GM21723 (cell line): ENCODE measurements around the gene RABL6.
"Not testable (repeated sequence)": the region's sequence is repeated elsewhere in the genome, so short reads cannot be mapped to it uniquely, and the experiment has no call there.

Experiments used
- ATAC-seq: cut with Tn5 transposase; IDR thresholded peaks from one replicate; pipeline ENCODE4 v1.9.1; 2021; ENCODE audit warnings: mild to moderate bottlenecking, moderate library complexity; ENCODE audit not compliant: unreplicated experiment

Gene RABL6

GRCh38 chr9:136793086-136793946, 14.4 kb upstream of the RABL6 start:
- no peak for ATAC-seq

DNA sequence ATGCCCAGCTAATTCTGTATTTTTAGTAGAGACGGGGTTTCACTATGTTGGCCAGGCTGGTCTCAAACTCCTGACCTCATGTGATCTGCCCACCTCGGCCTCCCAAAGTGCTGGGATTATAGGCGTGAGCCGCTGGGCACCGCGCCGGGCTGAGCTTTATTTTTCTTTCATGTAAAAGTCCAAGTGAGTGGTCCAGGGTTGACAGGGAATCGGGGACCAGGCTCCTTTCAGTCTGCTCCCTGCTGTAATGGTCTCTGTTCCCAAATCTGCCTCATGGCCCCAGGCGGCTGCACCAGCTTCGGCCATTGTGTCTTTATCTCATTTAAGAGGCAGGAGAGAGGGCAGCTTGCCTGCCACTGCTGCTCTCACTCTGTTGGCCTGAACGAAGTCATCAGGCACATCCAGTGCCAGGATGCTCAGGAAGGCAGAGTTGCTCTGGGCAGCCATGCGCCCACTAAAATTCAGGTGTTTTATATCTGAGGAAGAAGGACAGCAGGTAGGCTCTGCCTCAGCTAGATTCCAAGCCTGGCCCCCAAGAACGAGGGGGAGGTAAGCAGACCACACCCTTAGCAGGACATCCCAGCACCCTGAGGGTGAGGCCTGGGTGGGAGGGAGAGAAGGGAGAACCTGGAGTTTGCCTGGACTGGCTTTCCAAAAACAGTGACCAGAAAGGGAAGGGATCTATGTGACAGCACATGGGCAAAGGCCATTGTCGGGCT, 13.3 kb upstream of the RABL6 start:
- ATAC-seq, result no peak

DNA sequence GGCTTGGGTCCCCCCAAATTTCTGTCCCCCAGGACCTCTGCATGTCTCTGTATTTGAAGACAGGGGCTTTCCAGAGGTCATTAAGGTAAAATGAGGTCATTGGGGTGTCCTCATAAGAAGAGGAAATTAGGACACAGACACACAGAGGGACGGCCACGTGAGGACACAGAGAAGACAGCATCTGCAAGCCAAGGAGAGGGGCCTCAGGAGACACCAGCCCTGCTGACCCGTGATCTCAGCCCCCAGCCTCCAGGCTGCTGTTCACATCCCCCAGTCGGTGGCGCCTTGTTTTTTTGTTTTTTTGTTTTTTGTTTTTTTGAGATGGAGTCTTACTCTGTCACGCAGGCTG, 12.8 kb upstream of the RABL6 start:
- no peak for ATAC-seq

DNA sequence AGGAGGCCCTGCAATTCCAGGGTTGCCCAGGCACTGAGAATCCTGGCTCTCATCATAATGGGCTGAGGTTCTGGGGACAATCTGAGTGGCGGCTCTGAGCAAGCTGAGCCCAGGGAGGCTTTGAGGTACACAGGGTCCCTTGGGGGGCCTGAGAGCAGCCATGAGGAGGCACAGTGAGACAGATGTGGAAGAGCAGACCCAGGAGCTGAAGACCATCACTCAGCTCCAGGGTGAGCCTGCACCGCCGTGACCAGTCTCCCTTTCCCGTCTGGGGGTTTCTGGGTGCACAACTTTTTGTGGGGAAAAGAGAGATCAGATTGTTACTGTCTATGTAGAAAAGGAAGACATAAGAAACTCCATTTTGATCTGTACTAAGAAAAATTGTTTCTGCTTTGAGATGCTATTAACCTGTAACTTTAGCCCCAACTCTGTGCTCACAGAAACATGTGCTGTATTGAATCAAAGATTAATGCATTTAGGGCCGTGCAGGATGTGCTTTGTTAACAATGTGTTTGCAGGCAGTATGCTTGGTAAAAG, 11.4 kb upstream of the RABL6 start, which contains the start of gene CCDC183:
Gene CCDC183, plus strand, starts transcription at position 101 of the 537 bp plus-strand sequence. Its CDS starts 60 bp downstream, at position 161.
- no peak for ATAC-seq

DNA sequence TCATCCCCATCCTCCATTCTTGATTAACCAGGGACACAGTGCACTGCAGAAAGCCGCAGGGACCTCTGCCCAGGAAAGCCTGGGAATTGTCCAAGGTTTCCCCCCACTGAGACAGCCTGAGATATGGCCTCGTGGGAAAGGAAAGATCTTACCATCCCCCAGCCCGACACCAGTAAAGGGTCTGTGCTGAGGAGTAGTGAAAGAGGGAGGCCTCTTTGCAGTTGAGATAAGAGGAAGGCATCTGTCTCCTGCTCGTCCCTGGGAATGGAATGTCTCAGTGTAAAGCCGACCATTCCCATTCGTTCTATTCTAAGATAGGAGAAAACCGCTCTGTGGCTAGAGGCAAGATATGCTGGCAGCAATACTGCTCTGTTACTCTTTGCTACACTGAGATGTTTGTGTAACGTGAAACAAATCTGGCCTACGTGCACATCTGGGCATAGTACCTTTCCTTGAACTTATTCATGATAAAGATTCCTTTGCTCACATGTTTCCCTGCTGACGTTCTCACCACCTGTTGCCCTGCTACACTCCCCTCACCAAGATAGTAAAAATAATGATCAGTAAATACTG, 10.9 kb upstream of the RABL6 start:
- not testable (repeated sequence) for ATAC-seq

GRCh38 chr9:136798708-136799078, 9.1 kb upstream of the RABL6 start:
- ATAC-seq, result no peak

DNA sequence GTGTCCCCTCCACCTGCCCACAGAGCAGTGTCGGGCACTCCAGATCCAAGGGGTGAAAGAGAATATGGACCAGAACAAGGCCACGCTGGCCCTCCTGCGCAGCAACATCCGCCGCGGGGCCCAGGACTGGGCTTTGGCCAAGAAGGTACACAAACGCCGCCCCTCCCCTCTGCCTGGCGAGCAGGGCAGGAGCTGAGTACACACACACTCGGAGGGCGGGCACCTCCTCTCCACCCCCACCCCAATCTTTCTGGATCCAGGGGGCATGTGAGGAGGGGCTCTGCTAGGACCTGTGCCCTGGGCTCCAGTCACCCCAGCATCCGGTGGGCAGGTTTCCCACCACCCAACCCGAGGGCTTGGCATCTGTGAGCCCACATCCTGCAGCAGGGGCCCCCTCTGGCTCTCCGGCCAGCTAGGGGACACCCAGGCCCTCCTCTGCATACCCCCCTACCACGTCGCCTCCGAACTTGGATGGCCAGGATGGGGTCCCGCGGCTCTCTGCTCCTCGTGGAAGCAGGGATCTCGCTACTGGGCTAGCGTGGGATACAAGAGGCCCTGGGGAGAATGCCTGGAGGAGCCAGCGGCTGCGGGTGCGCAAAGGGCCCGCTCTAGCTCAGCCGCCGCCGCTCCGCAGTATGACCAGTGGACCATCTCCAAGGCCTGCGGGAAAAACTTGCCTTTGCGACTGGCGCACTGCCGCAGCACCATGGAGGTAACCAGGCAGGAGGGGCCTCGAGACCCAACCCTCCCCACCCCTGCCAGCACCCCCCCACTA, 8.5 kb upstream of the RABL6 start:
- no peak for ATAC-seq

DNA sequence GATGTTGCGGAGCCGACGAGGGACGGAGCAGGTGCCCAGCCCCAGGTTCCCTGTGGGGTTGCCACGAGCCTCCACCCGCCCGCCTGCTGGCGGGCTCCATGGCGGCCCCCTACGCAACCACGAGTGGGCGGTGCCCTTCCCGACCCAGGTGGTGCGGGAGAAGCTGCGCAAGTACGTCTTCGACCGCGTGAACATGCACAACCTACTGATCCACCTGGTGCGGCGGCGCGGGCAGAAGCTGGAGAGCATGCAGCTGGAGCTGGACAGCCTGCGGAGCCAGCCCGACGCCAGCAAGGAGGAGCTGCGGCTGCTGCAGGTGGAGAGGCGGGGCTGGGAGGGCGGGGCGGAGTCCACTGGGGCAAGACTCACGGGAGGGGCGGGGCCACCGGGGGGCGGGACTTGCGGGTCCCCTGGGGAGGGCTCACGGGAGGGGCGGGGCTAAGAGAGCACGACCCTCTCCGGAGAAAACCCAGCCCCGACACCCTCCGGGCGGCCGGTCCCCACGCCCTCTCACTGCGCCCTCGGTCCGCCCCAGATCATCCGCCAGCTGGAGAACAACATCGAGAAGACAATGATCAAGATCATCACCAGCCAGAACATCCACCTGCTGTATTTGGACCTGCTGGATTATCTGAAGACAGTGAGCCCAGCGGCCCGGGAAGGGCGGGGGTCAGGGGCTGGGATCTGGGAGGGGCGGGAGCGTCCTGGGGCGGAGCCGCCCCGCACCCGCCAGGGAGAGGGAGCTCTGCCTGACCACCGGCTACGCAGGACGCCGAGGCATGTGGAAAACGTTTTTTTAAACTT, 7.7 kb upstream of the RABL6 start:
- peak; percentile 39 for ATAC-seq

- no peak for ATAC-seq
Observed at GRCh38 chr9:136802321-136802720, 5.4 kb upstream of the RABL6 start.

DNA sequence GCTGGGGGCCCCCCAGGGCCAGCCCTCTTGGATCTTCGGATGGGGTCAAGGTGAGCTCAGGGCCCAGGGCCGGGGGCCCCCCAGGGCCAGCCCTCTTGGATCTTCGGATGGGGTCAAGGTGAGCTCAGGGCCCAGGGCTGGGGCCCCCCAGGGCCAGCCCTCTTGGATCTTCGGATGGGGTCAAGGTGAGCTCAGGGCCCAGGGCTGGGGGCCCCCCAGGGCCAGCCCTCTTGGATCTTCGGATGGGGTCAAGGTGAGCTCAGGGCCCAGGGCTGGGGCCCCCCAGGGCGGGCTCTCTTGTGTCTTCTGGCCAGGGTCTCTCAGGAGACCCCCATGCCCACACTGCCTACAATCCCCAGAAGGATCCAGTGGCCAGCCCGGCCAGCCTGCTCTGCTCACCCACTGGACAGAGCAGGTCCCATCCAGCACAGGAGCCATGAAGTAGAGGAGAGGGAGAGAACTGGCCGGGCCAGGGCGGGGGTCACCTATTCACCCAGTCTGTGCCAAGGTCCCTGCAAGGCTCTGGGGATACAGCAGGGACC, 4.7 kb upstream of the RABL6 start:
- ATAC-seq, result not testable (repeated sequence)

DNA sequence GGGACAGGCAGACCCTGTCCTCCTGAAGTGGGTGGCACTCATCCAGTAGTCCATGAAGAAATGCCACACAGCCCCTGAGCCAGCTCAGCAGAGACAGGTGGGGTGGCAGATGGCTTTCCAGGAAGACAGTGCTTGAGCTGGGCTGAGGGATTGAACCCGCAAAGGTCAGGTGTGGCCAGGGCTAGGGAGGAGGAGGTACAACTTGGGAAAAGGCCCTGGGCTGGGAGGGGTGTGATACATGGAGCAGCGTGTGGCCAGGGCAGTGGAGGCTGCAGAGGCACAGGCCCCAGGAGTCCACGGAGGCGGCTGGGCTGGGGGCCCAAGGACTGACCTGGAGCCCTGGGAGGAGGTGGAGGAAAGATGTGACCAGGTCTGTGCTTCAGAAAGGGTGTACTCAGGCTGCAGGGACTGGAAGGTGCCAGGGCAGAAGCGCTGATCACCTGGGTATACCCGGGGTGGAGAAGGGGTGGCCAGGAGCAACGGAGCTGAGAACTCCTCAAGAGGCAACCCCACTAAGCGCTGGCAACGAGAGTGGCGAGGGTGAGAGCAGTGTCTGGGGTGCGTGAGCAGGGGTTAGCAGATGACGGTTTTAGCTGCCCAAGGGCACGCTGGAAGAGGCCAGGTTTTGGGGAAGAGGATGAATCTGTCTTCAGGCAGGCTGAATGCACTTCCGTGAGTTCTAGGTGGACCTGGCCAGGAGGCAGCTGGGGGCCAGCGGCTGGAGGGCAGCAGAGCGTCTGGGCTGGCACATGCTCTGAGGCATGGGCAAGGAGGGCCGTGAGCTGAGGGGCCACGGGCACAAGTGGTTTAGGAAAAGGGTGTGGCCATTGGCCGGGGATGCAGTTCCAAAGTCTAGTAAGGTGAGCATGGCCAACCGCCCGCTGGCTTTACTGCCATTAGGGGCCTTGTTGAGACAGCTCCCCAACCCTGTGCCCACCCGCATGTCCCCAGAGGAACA, 3.9 kb upstream of the RABL6 start:
- no peak for ATAC-seq

DNA sequence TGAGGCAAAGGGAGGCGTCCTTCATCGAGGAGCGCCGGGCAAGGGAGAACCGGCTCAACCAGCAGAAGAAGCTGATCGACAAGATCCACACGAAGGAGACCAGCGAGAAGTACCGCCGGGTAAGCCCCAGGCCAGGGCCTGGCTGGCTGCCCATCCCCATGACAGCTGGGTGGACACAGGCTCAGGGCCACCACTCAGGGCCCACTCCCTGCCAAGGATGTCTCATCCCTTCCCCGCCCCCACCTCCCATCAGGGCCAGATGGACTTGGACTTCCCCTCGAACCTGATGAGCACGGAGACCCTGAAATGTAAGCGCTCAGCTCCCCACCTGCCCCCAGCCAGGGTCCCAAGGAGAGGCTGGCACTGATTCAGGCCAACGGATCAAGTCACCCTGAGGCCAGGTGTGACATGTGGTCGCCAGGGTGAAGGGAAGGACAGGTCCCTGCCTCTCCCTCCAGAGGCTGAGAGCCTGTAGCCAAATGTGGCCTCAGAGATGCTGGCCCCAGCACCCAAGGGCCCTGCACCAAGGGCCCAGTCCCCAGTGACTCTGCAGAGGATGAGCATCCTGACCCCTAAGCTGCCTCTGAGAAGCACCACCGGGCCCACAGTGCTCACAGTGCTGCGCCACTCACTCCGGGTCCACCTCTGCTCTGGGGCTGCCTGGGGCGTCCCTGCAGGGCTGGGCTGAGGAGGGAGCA, 3.1 kb upstream of the RABL6 start:
- no peak for ATAC-seq

GRCh38 chr9:136805207-136805740, 2.5 kb upstream of the RABL6 start:
- no peak for ATAC-seq

- ATAC-seq, result no peak
Observed at GRCh38 chr9:136806067-136806466, 1.7 kb upstream of the RABL6 start.

GRCh38 chr9:136806631-136807201, 1.0 kb upstream of the RABL6 start:
- ATAC-seq, result no peak

DNA sequence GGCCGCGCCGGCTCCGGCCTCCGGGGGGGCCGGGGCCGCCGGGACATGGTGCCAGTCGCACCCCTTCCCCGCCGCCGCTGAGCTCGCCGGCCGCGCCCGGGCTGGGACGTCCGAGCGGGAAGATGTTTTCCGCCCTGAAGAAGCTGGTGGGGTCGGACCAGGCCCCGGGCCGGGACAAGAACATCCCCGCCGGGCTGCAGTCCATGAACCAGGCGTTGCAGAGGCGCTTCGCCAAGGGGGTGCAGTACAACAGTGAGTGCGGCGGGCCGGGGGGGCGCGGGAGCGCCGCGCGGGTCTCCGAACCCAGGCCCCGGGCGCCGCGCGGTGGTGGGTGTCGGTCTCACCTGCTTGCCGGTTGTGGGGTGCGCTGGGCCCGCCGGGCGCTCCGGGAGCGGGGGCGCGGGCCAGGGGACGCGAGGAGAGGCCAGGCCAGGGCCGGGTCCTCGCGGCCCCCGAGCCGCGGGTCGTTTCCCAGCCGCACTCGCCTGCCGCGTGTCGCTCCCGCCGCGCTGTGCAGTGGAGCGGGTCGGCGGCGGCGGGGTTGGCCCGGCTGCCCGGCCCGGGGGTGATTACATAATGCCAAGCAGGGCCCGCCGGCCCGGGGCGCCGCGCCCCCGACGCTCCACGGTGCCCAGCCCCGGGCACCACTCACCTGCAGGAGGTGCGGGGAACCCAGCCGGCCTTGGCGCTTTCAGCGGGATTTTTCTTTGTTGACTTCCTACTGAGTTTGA, 492 bp downstream of the RABL6 start:
- peak; percentile 30 for ATAC-seq

DNA sequence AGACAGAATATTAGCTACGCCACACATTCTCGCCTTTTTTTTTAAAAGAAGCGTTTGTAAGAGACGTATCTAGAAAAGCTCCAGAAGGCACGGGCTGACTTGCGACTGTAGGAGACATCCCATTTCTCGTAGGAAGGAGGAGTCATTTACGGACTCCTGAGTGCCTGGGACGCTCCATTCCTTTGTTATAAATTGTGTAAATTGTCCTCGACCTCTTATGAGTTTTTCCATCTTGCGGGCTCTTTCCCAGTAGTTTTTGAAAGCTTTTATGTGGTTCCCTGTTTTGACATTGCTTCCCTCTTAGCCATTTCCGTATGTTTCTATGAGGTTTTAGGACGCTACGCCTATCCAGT, 1.0 kb downstream of the RABL6 start:
- no peak for ATAC-seq
